Duodenal mucosa (tissue), 2 donors: ENCODE data around the gene CDC42SE1.

ENCODE experiments used
- H3K27ac ChIP-seq: one replicate; pipeline ENCODE4 v1.7.0; 2013; ENCODE audit warnings: low read depth, low read length
- H3K27me3 ChIP-seq, 2 donors: one replicate each; pipeline ENCODE4 v1.7.0; 2013; ENCODE audit warnings: low read length in 2 of 2, control low read depth in 1 of 2; ENCODE audit not compliant: insufficient read depth in 2 of 2, control insufficient read depth in 1 of 2
- H3K36me3 ChIP-seq, 2 donors: one replicate each; pipeline ENCODE4 v1.7.0; 2013; ENCODE audit warnings: low read length in 2 of 2, control low read depth in 1 of 2; ENCODE audit not compliant: insufficient read depth in 2 of 2, control insufficient read depth in 1 of 2
- H3K4me1 ChIP-seq, 2 donors: one replicate each; pipeline ENCODE4 v1.7.0; 2013; ENCODE audit warnings: low read length in 2 of 2, control low read depth in 1 of 2; ENCODE audit not compliant: insufficient read depth in 2 of 2, control insufficient read depth in 1 of 2
- H3K4me3 ChIP-seq, 2 donors: one replicate each; pipeline ENCODE4 v1.7.0; 2013; ENCODE audit warnings: low read length in 2 of 2, low read depth in 1 of 2
- H3K9ac ChIP-seq, 2 donors: one replicate each; pipeline ENCODE4 v1.7.0; 2013; ENCODE audit warnings: low read length in 2 of 2, low read depth in 1 of 2
- H3K9me3 ChIP-seq, 2 donors: one replicate each; pipeline ENCODE4 v1.7.0; 2013; ENCODE audit warnings: low read length in 2 of 2, control low read depth in 1 of 2; ENCODE audit not compliant: control insufficient read depth in 1 of 2

Gene CDC42SE1

GRCh38 chr1:151001602-151002001 is 57.8 kb downstream of the CDC42SE1 start:
- H3K36me3 ChIP-seq, result peaks cover 22 to 58% of the 10 kb centered on the region in 2 donors
- H3K4me3 ChIP-seq, result no peak overlapping the region
- H3K27me3 ChIP-seq, result no peaks in the 10 kb centered on the region
- peaks cover 5 to 32% of the 10 kb centered on the region in 2 donors for H3K4me1 ChIP-seq
- H3K9me3 ChIP-seq, result no peaks in the 10 kb centered on the region
- no peak overlapping the region for H3K9ac ChIP-seq
- H3K27ac ChIP-seq, result no peak overlapping the region
